A549 treated with AZD9567 at 1 μM for 4 hours (cell line): ENCODE data around the gene KIF4A. TPM values are rescaled to one million over a fixed set of nuclear protein-coding genes. Genes with fewer than 3 reads are reported as not detected.

Experiments
- total RNA-seq: library from RNA; stranded (reverse); fragments of 200-300 nt; extraction: Qiagen RNA extraction; gene quantifications from 5 replicates; pipeline ENCODE4 v1.2.3, GENCODE V29; 2022; ENCODE audit not compliant: insufficient read depth

The KIF4A gene, protein sequence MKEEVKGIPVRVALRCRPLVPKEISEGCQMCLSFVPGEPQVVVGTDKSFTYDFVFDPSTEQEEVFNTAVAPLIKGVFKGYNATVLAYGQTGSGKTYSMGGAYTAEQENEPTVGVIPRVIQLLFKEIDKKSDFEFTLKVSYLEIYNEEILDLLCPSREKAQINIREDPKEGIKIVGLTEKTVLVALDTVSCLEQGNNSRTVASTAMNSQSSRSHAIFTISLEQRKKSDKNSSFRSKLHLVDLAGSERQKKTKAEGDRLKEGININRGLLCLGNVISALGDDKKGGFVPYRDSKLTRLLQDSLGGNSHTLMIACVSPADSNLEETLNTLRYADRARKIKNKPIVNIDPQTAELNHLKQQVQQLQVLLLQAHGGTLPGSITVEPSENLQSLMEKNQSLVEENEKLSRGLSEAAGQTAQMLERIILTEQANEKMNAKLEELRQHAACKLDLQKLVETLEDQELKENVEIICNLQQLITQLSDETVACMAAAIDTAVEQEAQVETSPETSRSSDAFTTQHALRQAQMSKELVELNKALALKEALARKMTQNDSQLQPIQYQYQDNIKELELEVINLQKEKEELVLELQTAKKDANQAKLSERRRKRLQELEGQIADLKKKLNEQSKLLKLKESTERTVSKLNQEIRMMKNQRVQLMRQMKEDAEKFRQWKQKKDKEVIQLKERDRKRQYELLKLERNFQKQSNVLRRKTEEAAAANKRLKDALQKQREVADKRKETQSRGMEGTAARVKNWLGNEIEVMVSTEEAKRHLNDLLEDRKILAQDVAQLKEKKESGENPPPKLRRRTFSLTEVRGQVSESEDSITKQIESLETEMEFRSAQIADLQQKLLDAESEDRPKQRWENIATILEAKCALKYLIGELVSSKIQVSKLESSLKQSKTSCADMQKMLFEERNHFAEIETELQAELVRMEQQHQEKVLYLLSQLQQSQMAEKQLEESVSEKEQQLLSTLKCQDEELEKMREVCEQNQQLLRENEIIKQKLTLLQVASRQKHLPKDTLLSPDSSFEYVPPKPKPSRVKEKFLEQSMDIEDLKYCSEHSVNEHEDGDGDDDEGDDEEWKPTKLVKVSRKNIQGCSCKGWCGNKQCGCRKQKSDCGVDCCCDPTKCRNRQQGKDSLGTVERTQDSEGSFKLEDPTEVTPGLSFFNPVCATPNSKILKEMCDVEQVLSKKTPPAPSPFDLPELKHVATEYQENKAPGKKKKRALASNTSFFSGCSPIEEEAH
- 25.0 to 31.1 TPM (median 27.3 TPM) in 5 replicates for total RNA-seq

GRCh38 chrX:70289793-70290770 is at the start of gene KIF4A, which contains the start of gene PDZD11:
TSS of gene KIF4A (plus strand) at chrX:70290104. CDS start at chrX:70290459, 355 bp downstream.
TSS of gene PDZD11 (minus strand) at chrX:70289927. CDS start at chrX:70289341, 586 bp downstream.

GRCh38 chrX:70260104-70260503 is 29.8 kb upstream of the KIF4A start, which contains the start of gene P2RY4:
TSS of gene P2RY4 (minus strand) at chrX:70260204. CDS start at chrX:70259624, 580 bp downstream.

GRCh38 chrX:70268034-70268433 is 21.9 kb upstream of the KIF4A start, which contains the start of gene ARR3:
TSS of gene ARR3 (plus strand) at chrX:70268334. CDS start at chrX:70269386, 1,052 bp downstream.

DNA sequence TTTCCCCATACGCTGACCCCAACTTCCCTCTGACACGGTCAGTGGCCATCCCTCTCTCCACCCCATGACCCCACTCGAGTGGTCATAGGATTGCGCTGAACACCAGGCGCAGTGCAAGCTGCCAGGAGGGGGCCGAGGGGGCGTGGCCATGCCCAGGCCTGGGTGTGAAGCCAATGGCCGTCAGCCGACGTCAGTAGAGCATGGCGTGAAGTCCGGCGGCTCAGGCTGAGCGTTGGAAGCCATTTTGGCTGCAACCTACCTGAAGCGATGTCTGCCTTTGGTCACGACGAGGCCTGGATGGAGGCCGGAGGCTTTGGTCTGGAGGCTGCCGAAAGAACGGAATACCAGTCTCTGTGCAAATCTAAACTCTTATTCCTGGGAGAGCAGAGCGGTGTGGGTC is 8.0 kb upstream of the KIF4A start, which contains the start of gene RAB41:
Gene RAB41 (plus strand): TSS at position 222 of the 400 bp plus-strand sequence. CDS start 46 bp downstream, at position 268.

GRCh38 chrX:70422851-70423341 is 133.0 kb downstream of the KIF4A start, which contains the start of gene GDPD2:
TSS of gene GDPD2 (plus strand) at chrX:70423314. CDS start at chrX:70424985, 1,671 bp downstream.

DNA sequence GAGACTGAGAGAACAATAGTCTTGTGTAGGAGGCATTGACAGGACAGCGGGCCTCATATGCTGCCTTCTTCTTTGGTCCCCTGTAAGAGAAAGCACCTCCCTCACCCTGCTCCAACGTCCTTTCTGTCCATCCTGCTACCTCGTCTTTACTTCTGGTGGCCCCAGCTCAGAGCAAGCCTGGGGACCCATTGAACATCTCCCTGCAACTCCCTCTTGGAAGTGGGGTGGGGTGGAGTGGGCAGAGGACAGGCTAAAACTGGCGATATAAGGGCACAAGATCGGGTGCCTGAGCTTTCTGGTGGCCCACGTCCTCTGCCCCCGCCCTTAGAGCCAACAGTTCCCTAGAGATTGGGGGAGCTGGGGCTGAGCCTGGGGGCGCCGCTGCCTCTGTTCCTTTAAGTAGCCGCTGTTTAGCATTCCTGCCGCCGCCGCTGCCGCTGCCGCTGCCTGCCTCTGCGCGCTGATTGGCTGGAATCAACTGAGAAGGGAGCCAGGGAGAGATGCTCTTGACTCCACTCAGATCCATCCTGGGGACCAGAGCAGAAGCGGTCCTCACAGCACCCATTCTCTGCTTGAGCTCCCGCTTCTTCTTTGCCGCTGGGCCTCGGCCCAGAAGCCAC is 154.5 kb downstream of the KIF4A start, which contains the start of gene DLG3:
Gene DLG3 (plus strand): TSS at position 510 of the 620 bp plus-strand sequence. CDS start 367 bp downstream, outside the sequence.

Other genes with a start within 250 kb of the KIF4A start
- not detected in 5 replicates for gene AWAT2, start 240.2 kb upstream of the KIF4A start, total RNA-seq
- not detected in 5 replicates for gene OTUD6A, start 227.6 kb upstream of the KIF4A start, total RNA-seq
- gene IGBP1, start 156.7 kb upstream of the KIF4A start, total RNA-seq, result 59.9 to 68.4 TPM (median 65.9 TPM) in 5 replicates
- gene DGAT2L6, start 112.6 kb upstream of the KIF4A start, total RNA-seq, result not detected in 5 replicates
- not detected in 5 replicates for gene AWAT1, start 55.4 kb upstream of the KIF4A start, total RNA-seq
- 0.05 to 0.12 TPM in 2 of 5 replicates, not detected in the others for gene P2RY4, start 29.9 kb upstream of the KIF4A start, total RNA-seq
- not detected in 5 replicates for gene ARR3, start 21.8 kb upstream of the KIF4A start, total RNA-seq
- gene RAB41, start 7.9 kb upstream of the KIF4A start, total RNA-seq, result not detected in 5 replicates
- gene PDZD11, start 177 bp upstream of the KIF4A start, total RNA-seq, result 87.0 to 117 TPM (median 90.7 TPM) in 5 replicates
- gene GDPD2, start 133.2 kb downstream of the KIF4A start, total RNA-seq, result 0.06 to 0.09 TPM (median 0.08 TPM) in 3 of 5 replicates, not detected in the others
- gene DLG3, start 154.7 kb downstream of the KIF4A start, total RNA-seq, result 2.4 to 7.6 TPM (median 4.8 TPM) in 5 replicates